ENCODE measurements around the gene NUDT8.

DNA sequence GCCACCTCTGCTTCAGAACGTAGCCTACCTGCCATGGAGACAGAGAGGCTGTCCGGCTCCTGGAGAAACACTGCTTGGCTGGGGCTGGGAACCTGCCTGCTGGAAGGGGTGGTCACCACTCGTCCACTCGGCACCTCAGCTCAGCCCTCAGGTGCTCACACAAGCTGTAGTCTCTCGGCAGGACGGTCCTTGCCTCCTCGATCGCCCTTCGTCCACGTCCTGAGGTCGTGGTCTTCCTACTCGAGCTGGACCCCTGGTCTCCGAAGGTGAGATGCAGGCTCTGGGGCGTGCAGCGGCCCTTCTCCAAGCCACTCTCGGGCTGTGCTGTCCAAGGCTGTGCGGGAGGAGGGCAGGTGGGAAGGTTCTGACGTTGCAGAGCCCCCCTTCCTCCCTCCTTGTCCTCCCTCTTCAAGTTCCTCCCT is 9.7 kb upstream of the NUDT8 start, which contains the start of gene TBX10:
- TF ChIP-seq YY1 (IDR thresholded peaks at IDR 0.05; ENCODE audit: insufficient read depth, insufficient read length) (no peak), ZNF274 (IDR thresholded peaks at IDR 0.05; ENCODE audit: low read depth, low read length) (no peak)

Measured in NT2/D1 (cell line).